Measurements from ENCODE around the gene MST1R. TPM values are rescaled to one million over a fixed set of nuclear protein-coding genes. Genes with fewer than 3 reads are reported as not detected.

Gene MST1R
- total RNA-seq, 4 donors from 2014 or later, result 1.7 to 6.1 (median 3.1) TPM

Small RNA genes within 50 kb of the gene (small RNA-seq; reads per million reads assigned to genes)
- not detected for gene RN7SL217P

Other genes starting within 250 kb of the MST1R start
- 100 to 1,000 TPM in 3 of 4 donors, 10 to 100 TPM in 1; 92.2 to 219 (median 185) TPM for gene APEH, start 229.5 kb downstream of the MST1R start, total RNA-seq
- 10 to 100 TPM; 21.5 to 43.5 (median 40.7) TPM for gene MST1, start 214.4 kb downstream of the MST1R start, total RNA-seq
- gene RNF123, start 214.3 kb downstream of the MST1R start, total RNA-seq, result 10 to 100 TPM; 25.9 to 36.8 (median 33.5) TPM
- 1 to 10 TPM in 2 of 4 donors, under 1 TPM in 2; 0.40 to 2.8 (median 1.0) TPM for gene AMIGO3, start 184.2 kb downstream of the MST1R start, total RNA-seq
- 10 to 100 TPM; 28.5 to 85.6 (median 57.7) TPM for gene GMPPB, start 179.9 kb downstream of the MST1R start, total RNA-seq
- gene IP6K1, start 117.3 kb downstream of the MST1R start, total RNA-seq, result 10 to 100 TPM; 42.4 to 74.0 (median 43.8) TPM
- gene CDHR4, start 104.0 kb downstream of the MST1R start, total RNA-seq, result not detected
- gene INKA1, start 100.6 kb downstream of the MST1R start, total RNA-seq, result 1 to 10 TPM; 3.1 to 7.3 (median 5.6) TPM
- gene UBA7, start 89.9 kb downstream of the MST1R start, total RNA-seq, result 10 to 100 TPM; 50.1 to 87.5 (median 69.3) TPM
- 1 to 10 TPM in 3 of 4 donors, under 1 TPM in 1; 0.73 to 7.0 (median 3.3) TPM for gene TRAIP, start 47.3 kb downstream of the MST1R start, total RNA-seq
- gene CAMKV, start 34.0 kb downstream of the MST1R start, total RNA-seq, result not detected
- gene MON1A, start 25.9 kb upstream of the MST1R start, total RNA-seq, result 10 to 100 TPM; 12.1 to 19.9 (median 18.7) TPM
- gene RBM6, start 36.3 kb upstream of the MST1R start, total RNA-seq, result 100 to 1,000 TPM; 113 to 148 (median 129) TPM
- gene RBM5, start 185.0 kb upstream of the MST1R start, total RNA-seq, result 100 to 1,000 TPM; 230 to 337 (median 268) TPM